HL-60 (cell line): ENCODE data around the gene CFAP61.

Source experiments
- DNase-seq, 2 experiments: peaks; one replicate each; pipeline ENCODE4 v3.0.0-alpha.2; 2010 to 2020; ENCODE audit warnings: low read depth in 1 of 2, low spot score in 1 of 2
- H3K27ac ChIP-seq: fragments of 250-450 bp; sonication (Bioruptor Pico); replicated peaks from 2 replicates; pipeline ENCODE4 v1.5.1; 2020; ENCODE audit warnings: mild to moderate bottlenecking, moderate library complexity
- H3K27me3 ChIP-seq: fragments of 250-450 bp; sonication (Bioruptor Pico); 2 replicates; pipeline ENCODE4 v1.5.1; 2021; ENCODE audit warnings: mild to moderate bottlenecking, moderate library complexity; ENCODE audit not compliant: insufficient read depth, poor library complexity, severe bottlenecking
- H3K4me3 ChIP-seq: replicated peaks from 2 replicates; pipeline ENCODE4 v1.5.1; 2011; ENCODE audit warnings: mild to moderate bottlenecking, control low read depth, low read length; ENCODE audit not compliant: insufficient read depth
- CTCF ChIP-seq: IDR thresholded peaks from one replicate; pipeline ENCODE4 v1.5.1; 2011; ENCODE audit warnings: low read length, control low read depth, inconsistent platforms; ENCODE audit not compliant: insufficient read depth
- GABPA ChIP-seq: IDR thresholded peaks from 2 replicates; pipeline ENCODE4 v1.6.1; 2012; ENCODE audit warnings: low read depth
- POLR2AphosphoS5 ChIP-seq: IDR thresholded peaks from 2 replicates; pipeline ENCODE4 v1.6.1; 2012; ENCODE audit warnings: low read depth
- SPI1 ChIP-seq: IDR thresholded peaks from 2 replicates; pipeline ENCODE4 v1.6.1; 2012; ENCODE audit warnings: low read depth, mild to moderate bottlenecking, borderline replicate concordance
- TF ChIP-seq, protein P1 (sequence below): IDR thresholded peaks from 2 replicates; pipeline ENCODE4 v1.6.1; 2012; ENCODE audit warnings: low read depth; ENCODE audit not compliant: insufficient replicate concordance

Gene CFAP61

DNA sequence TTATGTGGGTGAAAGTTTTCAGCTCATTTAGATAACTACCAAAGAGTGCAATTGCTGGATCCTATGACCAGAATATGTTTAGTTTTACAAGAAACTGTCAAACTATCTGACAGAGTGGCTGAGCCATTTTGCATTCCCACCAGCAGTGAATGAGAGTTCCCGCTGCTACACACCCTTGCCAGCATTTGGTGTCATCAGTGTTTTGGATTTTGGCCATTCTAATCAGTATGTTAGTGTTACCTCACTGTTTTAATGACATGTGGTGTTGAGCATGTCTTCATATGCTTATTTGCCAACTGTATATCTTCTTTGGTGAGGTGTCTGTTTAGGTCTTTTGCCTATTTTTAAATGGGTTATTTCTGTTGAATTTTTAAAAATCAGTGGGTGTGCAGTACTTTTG, 120.9 kb downstream of the CFAP61 start:
- H3K27me3 ChIP-seq: no peaks in the 10 kb centered on the region
- H3K4me3 ChIP-seq: no peak overlapping the region
- DNase-seq: no peak
- no peak overlapping the region for H3K27ac ChIP-seq
- TF ChIP-seq, protein P1, sequence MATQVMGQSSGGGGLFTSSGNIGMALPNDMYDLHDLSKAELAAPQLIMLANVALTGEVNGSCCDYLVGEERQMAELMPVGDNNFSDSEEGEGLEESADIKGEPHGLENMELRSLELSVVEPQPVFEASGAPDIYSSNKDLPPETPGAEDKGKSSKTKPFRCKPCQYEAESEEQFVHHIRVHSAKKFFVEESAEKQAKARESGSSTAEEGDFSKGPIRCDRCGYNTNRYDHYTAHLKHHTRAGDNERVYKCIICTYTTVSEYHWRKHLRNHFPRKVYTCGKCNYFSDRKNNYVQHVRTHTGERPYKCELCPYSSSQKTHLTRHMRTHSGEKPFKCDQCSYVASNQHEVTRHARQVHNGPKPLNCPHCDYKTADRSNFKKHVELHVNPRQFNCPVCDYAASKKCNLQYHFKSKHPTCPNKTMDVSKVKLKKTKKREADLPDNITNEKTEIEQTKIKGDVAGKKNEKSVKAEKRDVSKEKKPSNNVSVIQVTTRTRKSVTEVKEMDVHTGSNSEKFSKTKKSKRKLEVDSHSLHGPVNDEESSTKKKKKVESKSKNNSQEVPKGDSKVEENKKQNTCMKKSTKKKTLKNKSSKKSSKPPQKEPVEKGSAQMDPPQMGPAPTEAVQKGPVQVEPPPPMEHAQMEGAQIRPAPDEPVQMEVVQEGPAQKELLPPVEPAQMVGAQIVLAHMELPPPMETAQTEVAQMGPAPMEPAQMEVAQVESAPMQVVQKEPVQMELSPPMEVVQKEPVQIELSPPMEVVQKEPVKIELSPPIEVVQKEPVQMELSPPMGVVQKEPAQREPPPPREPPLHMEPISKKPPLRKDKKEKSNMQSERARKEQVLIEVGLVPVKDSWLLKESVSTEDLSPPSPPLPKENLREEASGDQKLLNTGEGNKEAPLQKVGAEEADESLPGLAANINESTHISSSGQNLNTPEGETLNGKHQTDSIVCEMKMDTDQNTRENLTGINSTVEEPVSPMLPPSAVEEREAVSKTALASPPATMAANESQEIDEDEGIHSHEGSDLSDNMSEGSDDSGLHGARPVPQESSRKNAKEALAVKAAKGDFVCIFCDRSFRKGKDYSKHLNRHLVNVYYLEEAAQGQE: no peak
- TF ChIP-seq CTCF (no peak), SPI1 (no peak), GABPA (no peak), POLR2AphosphoS5 (no peak)

DNA sequence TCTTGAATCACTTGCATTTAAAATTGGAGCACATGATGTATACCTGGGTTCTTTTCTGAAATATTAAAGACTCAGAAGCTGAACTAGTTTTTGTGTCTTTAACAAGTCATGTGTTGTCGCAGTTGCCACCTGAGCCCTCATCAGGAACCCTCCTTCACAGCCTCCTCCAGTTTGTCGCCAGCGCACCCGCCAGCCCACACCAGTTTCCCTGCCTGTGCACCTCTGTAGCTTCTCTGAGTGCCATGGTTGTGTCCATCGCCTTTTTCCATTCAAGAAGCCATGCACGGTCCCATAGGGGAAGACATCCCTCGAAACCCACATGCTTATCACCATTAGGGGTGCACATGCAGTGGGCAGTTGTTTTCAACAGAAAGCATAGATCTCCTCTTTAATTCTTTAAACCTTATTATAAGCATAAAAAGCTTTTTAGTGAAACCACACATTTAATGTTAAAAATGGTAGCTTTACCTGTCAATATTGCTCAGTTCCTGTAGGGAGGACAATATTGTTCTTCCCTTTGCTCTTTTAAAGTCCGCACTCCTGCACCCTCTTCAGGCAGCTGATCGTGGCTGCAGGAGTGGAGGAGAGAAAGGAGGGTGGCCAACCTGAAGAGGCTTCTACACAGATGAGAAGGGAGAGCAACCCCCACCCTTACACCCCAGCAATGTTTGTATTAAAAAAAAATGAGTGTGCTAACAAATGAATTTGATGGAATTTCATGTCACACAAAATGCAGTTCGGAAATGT, 121.9 kb downstream of the CFAP61 start:
- H3K4me3 ChIP-seq: no peak overlapping the region
- no peak overlapping the region for H3K27ac ChIP-seq
- TF ChIP-seq, protein P1: no peak
- TF ChIP-seq CTCF (no peak), GABPA (no peak), POLR2AphosphoS5 (no peak)
- DNase-seq: no peak
- H3K27me3 ChIP-seq: no peaks in the 10 kb centered on the region

DNA sequence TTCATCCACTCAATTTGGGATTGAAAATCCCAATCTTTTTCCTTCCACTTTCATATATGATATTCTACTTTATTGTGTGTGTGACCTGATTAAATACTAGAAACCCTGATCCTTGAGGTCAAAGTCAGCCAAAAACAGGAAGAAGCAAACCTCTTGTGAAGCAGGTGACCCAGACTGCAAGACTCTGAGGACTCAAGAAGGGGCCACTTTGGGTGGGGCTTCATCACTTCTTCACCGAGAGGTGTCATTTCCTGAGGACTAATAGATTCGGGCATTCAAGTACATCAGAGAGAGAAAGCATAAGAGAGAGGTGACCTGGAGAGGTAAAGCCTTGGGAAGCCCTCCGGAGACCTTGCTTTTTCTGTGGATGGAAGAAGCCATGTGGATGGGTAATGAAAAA, 129.0 kb downstream of the CFAP61 start:
- no peak for DNase-seq
- H3K27me3 ChIP-seq: no peaks in the 10 kb centered on the region
- no peak overlapping the region for H3K27ac ChIP-seq
- TF ChIP-seq, protein P1: no peak
- no peak for TF ChIP-seq CTCF
- no peak overlapping the region for H3K4me3 ChIP-seq
